HepG2 (cell line): Measurements from ENCODE around the gene CLDN15. TPM values are rescaled to one million over a fixed set of nuclear protein-coding genes. Genes with fewer than 3 reads are reported as not detected.

ENCODE experiments used
- ARNTL ChIP-seq: sonication (generic); formaldehyde crosslinking; IDR thresholded peaks from 2 replicates; pipeline ENCODE4 v1.4.0; 2020; ENCODE audit warnings: mild to moderate bottlenecking, missing genetic modification reagents
- ETV5 ChIP-seq: IDR thresholded peaks from 2 replicates; pipeline ENCODE4 v1.6.1; 2018; ENCODE audit warnings: missing biosample characterization, missing genetic modification reagents, inconsistent platforms, borderline replicate concordance
- FIP1L1 ChIP-seq: fragments of 200-400 bp; formaldehyde crosslinking; IDR thresholded peaks from 2 replicates; pipeline ENCODE4 v1.6.1; 2018; ENCODE audit warnings: low read depth, mild to moderate bottlenecking, low read length, moderate library complexity, borderline replicate concordance; ENCODE audit not compliant: insufficient read depth
- HIVEP1 ChIP-seq: sonication (generic); formaldehyde crosslinking; IDR thresholded peaks from 2 replicates; pipeline ENCODE4 v1.4.0; 2020; ENCODE audit warnings: mild to moderate bottlenecking, missing genetic modification reagents
- KDM2A ChIP-seq: sonication (generic); formaldehyde crosslinking; IDR thresholded peaks from 2 replicates; pipeline ENCODE4 v1.4.0; 2020; ENCODE audit warnings: low read depth, missing genetic modification reagents, borderline replicate concordance
- MTA3 ChIP-seq: sonication (generic); formaldehyde crosslinking; IDR thresholded peaks from 2 replicates; pipeline ENCODE4 v1.4.0; 2020; ENCODE audit warnings: missing genetic modification reagents
- PHF21A ChIP-seq: sonication (generic); formaldehyde crosslinking; IDR thresholded peaks from 2 replicates; pipeline ENCODE4 v1.5.0; 2020; ENCODE audit warnings: mild to moderate bottlenecking, missing genetic modification reagents
- SRY ChIP-seq: sonication (generic); formaldehyde crosslinking; IDR thresholded peaks from 2 replicates; pipeline ENCODE4 v1.8.0; 2022; ENCODE audit warnings: mild to moderate bottlenecking, missing genetic modification reagents
- TEF ChIP-seq: sonication (generic); formaldehyde crosslinking; IDR thresholded peaks from 2 replicates; pipeline ENCODE4 v1.5.0; 2020; ENCODE audit warnings: missing genetic modification reagents
- ZNF234 ChIP-seq: sonication (generic); formaldehyde crosslinking; conservative IDR thresholded peaks from 2 replicates; pipeline ENCODE4 v1.5.1; 2020; ENCODE audit warnings: mild to moderate bottlenecking, missing genetic modification reagents
- ZNF337 ChIP-seq: sonication (generic); formaldehyde crosslinking; IDR thresholded peaks from 2 replicates; pipeline ENCODE4 v1.5.1; 2020; ENCODE audit warnings: missing genetic modification reagents, low read depth, mild to moderate bottlenecking, borderline replicate concordance
- ZNF629 ChIP-seq: sonication (generic); formaldehyde crosslinking; conservative IDR thresholded peaks from 2 replicates; pipeline ENCODE4 v1.5.0; 2020; ENCODE audit warnings: missing genetic modification reagents
- ZNF800 ChIP-seq: sonication (generic); formaldehyde crosslinking; IDR thresholded peaks from 2 replicates; pipeline ENCODE4 v1.4.0; 2020; ENCODE audit warnings: missing genetic modification reagents
- polyA plus RNA-seq, 8 experiments: library from polyadenylated mRNA; depleted of rRNA in 3 of 8; stranded (reverse) in 7 of 8; unstranded in 1 of 8; fragments of >200 nt; fragmentation: Illumina TruSeq in 4 of 8; extraction: Trizol in 4 of 8; gene quantifications; 2 replicates each; pipeline versions ENCODE4 v1.2.1 to v1.2.3, GENCODE V29; 2011 to 2016; ENCODE audit warnings: low read depth in 4 of 8, missing spikeins in 1 of 8, mixed read lengths in 1 of 8; ENCODE audit not compliant: insufficient read depth in 1 of 8
- total RNA-seq, 5 experiments: library from RNA; depleted of rRNA; stranded (reverse); fragments of >200 nt; fragmentation: Illumina TruSeq; extraction: Trizol; gene quantifications; 2 replicates each; pipeline ENCODE4 v1.2.3, GENCODE V29; 2016; ENCODE audit warnings: low read depth in 1 of 5
- TF ChIP-seq, protein P1 (sequence below): sonication (generic); formaldehyde crosslinking; IDR thresholded peaks from 2 replicates; pipeline ENCODE4 v1.8.1; 2023; ENCODE audit warnings: mild to moderate bottlenecking, missing genetic modification reagents
- TF ChIP-seq, protein P2 (sequence below): IDR thresholded peaks from 2 replicates; pipeline ENCODE4 v1.6.1; 2016
- TF ChIP-seq, protein P3 (sequence below): IDR thresholded peaks from 2 replicates; pipeline ENCODE4 v1.6.1; 2018; ENCODE audit warnings: missing genetic modification reagents, mild to moderate bottlenecking, missing compliant biosample characterization

The CLDN15 gene
- total and polyA plus RNA-seq, 2 of the 13 experiments (the other 11 are each of a cell fraction or from before 2014, with no cell fraction given), result 7.1 to 17.8 TPM

- 0 out of 2 replicates have a peak, but pooled peaks have one; percentile 17 for TF ChIP-seq SRY (CRISPR knock-in tag)
- peak; percentile 38; the same call in 1 of the 2 replicates for TF ChIP-seq KDM2A
- TF ChIP-seq TEF, result no peak
- TF ChIP-seq PHF21A (CRISPR knock-in tag), result peak; percentile 89
- TF ChIP-seq ETV5 (CRISPR knock-in tag), result peak; percentile 95
- no peak for TF ChIP-seq MTA3 (CRISPR knock-in tag)
- peak; percentile 79 for TF ChIP-seq ARNTL (CRISPR knock-in tag)
- TF ChIP-seq HIVEP1 (CRISPR knock-in tag), result peak; percentile 67; the same call in 1 of the 2 replicates
- TF ChIP-seq, protein P1, sequence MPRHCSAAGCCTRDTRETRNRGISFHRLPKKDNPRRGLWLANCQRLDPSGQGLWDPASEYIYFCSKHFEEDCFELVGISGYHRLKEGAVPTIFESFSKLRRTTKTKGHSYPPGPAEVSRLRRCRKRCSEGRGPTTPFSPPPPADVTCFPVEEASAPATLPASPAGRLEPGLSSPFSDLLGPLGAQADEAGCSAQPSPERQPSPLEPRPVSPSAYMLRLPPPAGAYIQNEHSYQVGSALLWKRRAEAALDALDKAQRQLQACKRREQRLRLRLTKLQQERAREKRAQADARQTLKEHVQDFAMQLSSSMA (CRISPR knock-in tag), result no peak; the same call in 1 of the 2 replicates
- no peak for TF ChIP-seq ZNF800 (CRISPR knock-in tag)
- TF ChIP-seq ZNF234 (CRISPR knock-in tag), result no peak
- TF ChIP-seq, protein P2, sequence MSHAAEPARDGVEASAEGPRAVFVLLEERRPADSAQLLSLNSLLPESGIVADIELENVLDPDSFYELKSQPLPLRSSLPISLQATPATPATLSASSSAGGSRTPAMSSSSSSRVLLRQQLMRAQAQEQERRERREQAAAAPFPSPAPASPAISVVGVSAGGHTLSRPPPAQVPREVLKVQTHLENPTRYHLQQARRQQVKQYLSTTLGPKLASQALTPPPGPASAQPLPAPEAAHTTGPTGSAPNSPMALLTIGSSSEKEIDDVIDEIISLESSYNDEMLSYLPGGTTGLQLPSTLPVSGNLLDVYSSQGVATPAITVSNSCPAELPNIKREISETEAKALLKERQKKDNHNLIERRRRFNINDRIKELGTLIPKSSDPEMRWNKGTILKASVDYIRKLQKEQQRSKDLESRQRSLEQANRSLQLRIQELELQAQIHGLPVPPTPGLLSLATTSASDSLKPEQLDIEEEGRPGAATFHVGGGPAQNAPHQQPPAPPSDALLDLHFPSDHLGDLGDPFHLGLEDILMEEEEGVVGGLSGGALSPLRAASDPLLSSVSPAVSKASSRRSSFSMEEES (CRISPR knock-in tag), result peak; percentile 66
- TF ChIP-seq FIP1L1, result no peak
- TF ChIP-seq ZNF337 (CRISPR knock-in tag), result no peak
- no peak for TF ChIP-seq ZNF629 (CRISPR knock-in tag)
- TF ChIP-seq, protein P3, sequence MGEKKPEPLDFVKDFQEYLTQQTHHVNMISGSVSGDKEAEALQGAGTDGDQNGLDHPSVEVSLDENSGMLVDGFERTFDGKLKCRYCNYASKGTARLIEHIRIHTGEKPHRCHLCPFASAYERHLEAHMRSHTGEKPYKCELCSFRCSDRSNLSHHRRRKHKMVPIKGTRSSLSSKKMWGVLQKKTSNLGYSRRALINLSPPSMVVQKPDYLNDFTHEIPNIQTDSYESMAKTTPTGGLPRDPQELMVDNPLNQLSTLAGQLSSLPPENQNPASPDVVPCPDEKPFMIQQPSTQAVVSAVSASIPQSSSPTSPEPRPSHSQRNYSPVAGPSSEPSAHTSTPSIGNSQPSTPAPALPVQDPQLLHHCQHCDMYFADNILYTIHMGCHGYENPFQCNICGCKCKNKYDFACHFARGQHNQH (CRISPR knock-in tag), result peak; percentile 87; the same call in 1 of the 2 replicates
These were observed 36.6 kb downstream of the CLDN15 start, which contains the start of gene MOGAT3 (continued) for GRCh38 chr7:101200862-101201599.
